ENCODE data around the gene WNT9A. TPM values are rescaled to one million over a fixed set of nuclear protein-coding genes. Genes with fewer than 3 reads are reported as not detected.

The WNT9A gene
- polyA plus RNA-seq, 1 donor from 2014 or later, result 0.57 TPM

DNA sequence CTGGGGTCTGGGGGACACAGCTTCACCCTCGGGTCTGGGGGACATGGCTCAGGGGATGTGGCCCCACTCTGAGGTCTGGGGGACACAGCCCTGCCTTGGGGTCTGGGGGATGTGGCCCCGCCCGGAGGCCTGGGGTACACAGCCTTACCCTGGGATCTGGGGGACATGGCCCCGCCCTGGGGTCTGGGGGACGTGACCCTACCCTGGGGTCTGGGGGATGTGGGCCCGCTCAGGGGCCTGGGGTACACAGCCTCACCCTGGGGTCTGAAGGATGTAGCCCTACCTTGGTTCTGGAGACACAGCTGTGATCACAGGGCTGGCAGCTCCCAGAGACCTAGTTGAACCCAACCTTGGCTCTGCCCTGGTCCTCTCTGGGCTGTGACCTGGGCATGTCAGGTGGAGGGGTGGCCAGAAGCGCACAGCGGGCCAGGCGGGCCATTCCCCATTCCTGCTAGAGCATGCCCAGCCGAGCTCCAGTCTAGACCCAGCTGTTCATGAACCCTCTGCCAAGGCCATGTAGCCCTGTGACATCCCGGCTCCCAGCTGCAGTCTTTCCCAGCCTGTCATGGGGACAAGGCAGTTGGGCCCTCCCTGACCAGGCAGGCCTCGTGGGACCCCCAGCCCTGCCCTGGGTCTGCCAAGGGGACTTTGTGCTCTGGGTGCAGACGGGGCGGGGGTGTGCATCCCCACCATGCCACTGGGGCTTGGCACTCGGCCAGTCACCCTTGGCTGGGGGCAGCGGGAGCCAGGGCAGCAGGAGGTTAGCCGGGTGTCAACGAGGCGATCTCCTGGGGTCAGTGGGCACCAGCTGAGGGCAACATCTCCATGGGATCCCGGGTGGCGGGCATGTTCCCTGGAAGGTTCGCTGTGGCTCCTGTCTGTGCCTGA is 43.9 kb downstream of the WNT9A start:
- no peaks in the 10 kb centered on the region for H3K9me3 ChIP-seq (ENCODE audit: low read length)
- H3K79me2 ChIP-seq (replicated peaks; ENCODE audit: insufficient read depth, low read length), result no peaks in the 10 kb centered on the region
- no peaks in the 10 kb centered on the region for H3F3A ChIP-seq (ENCODE audit: insufficient read depth, low read length, poor library complexity, severe bottlenecking)
- no peak overlapping the region for H3K4me3 ChIP-seq (ENCODE audit: low read length)
- H3K27ac ChIP-seq (ENCODE audit: low read length), result no peak overlapping the region
- H3K9me2 ChIP-seq (ENCODE audit: insufficient read depth, low read length), result no peaks in the 10 kb centered on the region
- H2AFZ ChIP-seq (ENCODE audit: low read depth, low read length), result no peak overlapping the region
- H3K4me2 ChIP-seq (ENCODE audit: low read length), result no peak overlapping the region
- no peaks in the 10 kb centered on the region for H3K36me3 ChIP-seq (ENCODE audit: insufficient read depth, low read length)
- no peak overlapping the region for H3K9ac ChIP-seq (ENCODE audit: low read length)
- TF ChIP-seq EZH2 (IDR thresholded peaks at IDR 0.05; ENCODE audit: borderline replicate concordance, insufficient read depth, low read length, poor library complexity, severe bottlenecking), result no peak
- no peaks in the 10 kb centered on the region for H3K27me3 ChIP-seq (ENCODE audit: insufficient read depth, low read depth, low read length)
- H4K20me1 ChIP-seq (ENCODE audit: insufficient read depth), result no peaks in the 10 kb centered on the region

DNA sequence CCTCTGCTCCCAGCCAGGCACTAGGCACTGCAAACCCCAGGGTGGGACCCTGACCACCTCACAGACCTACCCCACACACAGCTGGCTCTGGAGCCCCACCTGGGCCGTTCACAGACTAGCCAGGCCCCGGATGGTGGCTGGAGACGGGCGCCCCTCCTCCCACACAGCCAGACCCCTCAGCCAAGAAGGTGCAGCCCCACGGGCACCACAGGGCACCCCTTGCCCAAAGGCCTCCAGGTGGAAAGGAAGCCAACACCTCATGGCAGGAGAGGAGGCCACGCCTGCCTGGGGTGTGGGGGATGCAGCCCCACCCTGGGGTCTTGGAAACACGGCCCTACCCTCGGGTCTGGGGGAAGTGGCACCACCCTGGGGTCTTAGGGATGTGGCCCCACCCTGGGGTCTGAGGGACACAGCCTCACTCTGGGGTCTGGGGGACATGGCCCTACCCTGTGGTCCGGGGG is 44.6 kb downstream of the WNT9A start:
- Histone ChIP-seq H3K9me2 (ENCODE audit: insufficient read depth, low read length) (no peaks in the 10 kb centered on the region), H3F3A (ENCODE audit: insufficient read depth, low read length, poor library complexity, severe bottlenecking) (no peaks in the 10 kb centered on the region), H4K20me1 (ENCODE audit: insufficient read depth) (no peaks in the 10 kb centered on the region), H3K27me3 (ENCODE audit: insufficient read depth, low read depth, low read length) (no peaks in the 10 kb centered on the region), H3K79me2 (replicated peaks; ENCODE audit: insufficient read depth, low read length) (no peaks in the 10 kb centered on the region), H3K36me3 (ENCODE audit: insufficient read depth, low read length) (no peaks in the 10 kb centered on the region), H3K4me3 (ENCODE audit: low read length) (no peak overlapping the region), H2AFZ (ENCODE audit: low read depth, low read length) (no peak overlapping the region), H3K9ac (ENCODE audit: low read length) (no peak overlapping the region), H3K4me2 (ENCODE audit: low read length) (no peak overlapping the region), H3K9me3 (ENCODE audit: low read length) (no peaks in the 10 kb centered on the region), H3K27ac (ENCODE audit: low read length) (no peak overlapping the region)
- TF ChIP-seq POLR2AphosphoS5 (IDR thresholded peaks at IDR 0.05) (no peak), MXI1 (conservative IDR thresholded peaks at IDR 0.05; ENCODE audit: poor library complexity, severe bottlenecking) (no peak), RAD21 (conservative IDR thresholded peaks at IDR 0.05) (no peak), SMC3 (conservative IDR thresholded peaks at IDR 0.05; ENCODE audit: poor library complexity) (no peak), EZH2 (IDR thresholded peaks at IDR 0.05; ENCODE audit: borderline replicate concordance, insufficient read depth, low read length, poor library complexity, severe bottlenecking) (no peak), TAF1 (IDR thresholded peaks at IDR 0.05; ENCODE audit: low read depth) (no peak), EP300 (conservative IDR thresholded peaks at IDR 0.05; ENCODE audit: poor library complexity, severe bottlenecking) (no peak)
- TF ChIP-seq, protein P1, sequence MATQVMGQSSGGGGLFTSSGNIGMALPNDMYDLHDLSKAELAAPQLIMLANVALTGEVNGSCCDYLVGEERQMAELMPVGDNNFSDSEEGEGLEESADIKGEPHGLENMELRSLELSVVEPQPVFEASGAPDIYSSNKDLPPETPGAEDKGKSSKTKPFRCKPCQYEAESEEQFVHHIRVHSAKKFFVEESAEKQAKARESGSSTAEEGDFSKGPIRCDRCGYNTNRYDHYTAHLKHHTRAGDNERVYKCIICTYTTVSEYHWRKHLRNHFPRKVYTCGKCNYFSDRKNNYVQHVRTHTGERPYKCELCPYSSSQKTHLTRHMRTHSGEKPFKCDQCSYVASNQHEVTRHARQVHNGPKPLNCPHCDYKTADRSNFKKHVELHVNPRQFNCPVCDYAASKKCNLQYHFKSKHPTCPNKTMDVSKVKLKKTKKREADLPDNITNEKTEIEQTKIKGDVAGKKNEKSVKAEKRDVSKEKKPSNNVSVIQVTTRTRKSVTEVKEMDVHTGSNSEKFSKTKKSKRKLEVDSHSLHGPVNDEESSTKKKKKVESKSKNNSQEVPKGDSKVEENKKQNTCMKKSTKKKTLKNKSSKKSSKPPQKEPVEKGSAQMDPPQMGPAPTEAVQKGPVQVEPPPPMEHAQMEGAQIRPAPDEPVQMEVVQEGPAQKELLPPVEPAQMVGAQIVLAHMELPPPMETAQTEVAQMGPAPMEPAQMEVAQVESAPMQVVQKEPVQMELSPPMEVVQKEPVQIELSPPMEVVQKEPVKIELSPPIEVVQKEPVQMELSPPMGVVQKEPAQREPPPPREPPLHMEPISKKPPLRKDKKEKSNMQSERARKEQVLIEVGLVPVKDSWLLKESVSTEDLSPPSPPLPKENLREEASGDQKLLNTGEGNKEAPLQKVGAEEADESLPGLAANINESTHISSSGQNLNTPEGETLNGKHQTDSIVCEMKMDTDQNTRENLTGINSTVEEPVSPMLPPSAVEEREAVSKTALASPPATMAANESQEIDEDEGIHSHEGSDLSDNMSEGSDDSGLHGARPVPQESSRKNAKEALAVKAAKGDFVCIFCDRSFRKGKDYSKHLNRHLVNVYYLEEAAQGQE (IDR thresholded peaks at IDR 0.05; ENCODE audit: borderline replicate concordance), result no peak
- TF ChIP-seq, protein P2, sequence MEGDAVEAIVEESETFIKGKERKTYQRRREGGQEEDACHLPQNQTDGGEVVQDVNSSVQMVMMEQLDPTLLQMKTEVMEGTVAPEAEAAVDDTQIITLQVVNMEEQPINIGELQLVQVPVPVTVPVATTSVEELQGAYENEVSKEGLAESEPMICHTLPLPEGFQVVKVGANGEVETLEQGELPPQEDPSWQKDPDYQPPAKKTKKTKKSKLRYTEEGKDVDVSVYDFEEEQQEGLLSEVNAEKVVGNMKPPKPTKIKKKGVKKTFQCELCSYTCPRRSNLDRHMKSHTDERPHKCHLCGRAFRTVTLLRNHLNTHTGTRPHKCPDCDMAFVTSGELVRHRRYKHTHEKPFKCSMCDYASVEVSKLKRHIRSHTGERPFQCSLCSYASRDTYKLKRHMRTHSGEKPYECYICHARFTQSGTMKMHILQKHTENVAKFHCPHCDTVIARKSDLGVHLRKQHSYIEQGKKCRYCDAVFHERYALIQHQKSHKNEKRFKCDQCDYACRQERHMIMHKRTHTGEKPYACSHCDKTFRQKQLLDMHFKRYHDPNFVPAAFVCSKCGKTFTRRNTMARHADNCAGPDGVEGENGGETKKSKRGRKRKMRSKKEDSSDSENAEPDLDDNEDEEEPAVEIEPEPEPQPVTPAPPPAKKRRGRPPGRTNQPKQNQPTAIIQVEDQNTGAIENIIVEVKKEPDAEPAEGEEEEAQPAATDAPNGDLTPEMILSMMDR (IDR thresholded peaks at IDR 0.05; ENCODE audit: poor library complexity, severe bottlenecking), result no peak

Measured in neural cell (in vitro differentiated cells).